ENCODE data around the gene MUC22.
"Not testable (repeated sequence)": the region's sequence is repeated elsewhere in the genome, so short reads cannot be mapped to it uniquely, and the experiment has no call there.

MUC22 gene

DNA sequence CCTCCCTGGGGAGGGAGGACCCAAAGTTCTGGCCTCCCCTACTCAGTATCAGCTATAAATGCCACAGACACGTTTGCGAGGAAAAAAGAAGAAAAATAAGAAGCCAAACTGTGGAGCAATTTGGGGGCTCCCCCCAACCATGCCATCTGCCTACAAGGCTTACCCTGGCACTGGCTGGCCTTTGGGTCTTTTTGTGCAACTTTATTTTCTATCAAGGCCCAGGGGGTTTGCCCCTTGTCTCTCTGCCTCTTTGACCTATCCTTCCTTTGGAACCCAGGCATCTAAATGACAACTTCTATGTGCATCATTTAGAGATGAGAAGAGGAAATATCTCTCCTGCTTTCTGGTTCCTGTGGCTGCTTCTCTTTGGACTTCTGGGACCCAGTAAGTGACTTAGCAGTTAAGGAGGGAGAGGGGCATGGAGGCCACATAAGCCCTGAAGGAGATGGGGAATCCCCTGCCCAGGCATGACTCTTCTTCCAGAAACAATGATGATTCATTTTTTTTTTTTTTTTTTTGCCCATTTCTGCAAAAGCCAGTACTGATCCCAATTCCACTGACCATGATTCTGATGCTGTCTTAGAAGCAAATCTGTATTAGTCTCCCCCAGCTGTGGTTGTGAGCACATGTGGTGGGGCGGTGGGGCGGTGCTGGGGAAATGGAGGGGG is at the start of gene MUC22:
TSS of gene MUC22 (plus strand) at position 82 of the 668 bp plus-strand sequence. CDS start at position 315, 233 bp downstream.
- no peak for DNase-seq

DNA sequence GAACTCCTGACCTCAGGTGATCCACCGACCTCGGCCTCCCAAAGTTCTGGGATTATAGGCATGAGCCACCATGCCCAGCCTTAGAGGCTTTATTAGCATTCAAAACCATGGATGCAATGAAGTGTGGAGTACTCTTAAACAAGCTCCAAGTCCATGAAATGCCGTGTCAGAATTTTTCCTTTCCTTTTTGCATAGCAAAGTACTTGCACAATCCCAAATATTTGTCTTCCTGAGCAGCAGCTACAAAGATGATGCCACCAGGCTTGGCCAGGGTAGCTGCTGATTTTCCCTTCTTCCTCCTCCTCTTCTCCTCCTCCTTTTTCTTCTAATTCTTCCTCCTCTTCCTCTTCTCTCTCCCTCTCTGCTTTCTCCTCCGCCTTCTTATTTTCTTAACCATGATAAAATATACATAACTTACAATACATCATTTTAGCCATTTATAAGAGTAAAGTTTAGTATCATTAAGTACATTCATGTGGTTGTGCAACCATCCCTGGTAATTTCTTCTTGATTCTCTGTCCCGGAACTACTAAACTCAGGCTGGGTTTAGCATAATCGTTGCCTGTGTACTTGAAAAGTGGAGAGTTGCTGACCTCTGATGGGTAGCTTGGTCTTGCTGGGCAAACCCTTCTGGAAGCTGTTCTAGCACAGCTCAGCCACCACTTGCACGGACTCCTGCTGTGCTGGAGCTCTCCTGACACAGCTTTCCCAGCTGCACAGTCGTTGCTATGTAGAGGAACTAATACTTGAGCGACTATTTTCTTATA is 49.2 kb upstream of the MUC22 start:
- DNase-seq = no peak

DNA sequence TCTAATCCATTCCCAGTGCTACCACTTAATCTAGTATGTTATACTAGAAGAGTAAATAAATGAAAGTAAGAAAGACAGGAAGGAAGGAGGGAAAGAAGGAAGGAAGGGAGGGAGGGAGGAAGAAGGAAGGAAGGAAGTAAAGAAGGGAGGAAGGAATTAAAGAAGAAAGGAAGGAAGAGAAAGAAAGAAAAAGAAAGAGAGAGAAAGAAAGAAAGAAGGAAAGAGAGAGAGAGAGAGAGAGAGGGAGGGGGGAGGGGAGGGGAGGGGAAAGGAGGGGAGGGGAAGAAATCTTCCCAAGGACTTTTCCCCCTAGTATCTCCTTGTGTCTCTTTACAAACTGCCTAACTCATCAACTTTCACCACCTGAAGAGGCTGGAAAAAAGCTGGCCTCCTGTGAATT is 47.6 kb upstream of the MUC22 start:
- DNase-seq = no peak

DNA sequence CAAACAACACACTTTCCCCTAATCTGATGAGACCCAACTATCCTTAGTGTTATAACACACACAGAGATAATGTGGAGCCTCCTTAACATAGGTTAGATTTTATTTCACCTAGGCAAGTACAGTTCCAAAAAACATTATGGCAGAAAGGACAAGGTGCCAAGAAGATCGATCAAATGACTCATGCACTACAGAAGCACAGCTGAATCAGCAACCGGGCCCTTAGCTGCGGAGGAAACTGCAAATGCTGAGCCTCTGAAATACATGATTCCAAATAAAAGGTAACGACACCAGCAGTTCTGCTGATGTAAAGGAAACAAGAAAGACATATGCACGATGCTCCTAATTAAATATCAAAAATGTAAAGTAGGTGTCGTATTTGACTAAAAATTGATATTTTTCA is 46.6 kb upstream of the MUC22 start:
- no peak for DNase-seq

DNA sequence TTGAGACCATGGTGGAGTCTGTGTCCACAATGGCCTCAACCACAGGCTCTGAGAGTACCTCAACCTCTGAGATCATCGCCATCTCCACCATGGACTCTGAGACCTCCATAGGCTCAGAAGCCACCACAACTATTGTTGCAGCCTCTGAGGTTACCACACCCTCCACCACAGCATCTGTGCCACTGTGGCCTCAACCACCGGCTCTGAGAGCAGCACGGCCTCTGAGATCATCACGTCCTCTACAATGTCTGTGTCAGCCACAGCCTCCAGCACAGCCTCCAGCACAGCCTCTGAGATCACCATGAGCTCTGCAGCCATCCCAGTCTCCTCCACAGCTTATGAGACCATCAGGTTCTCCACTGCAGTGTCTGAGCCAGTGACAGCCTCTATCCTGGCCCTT is 46.2 kb upstream of the MUC22 start:
- DNase-seq = peak; percentile 26

DNA sequence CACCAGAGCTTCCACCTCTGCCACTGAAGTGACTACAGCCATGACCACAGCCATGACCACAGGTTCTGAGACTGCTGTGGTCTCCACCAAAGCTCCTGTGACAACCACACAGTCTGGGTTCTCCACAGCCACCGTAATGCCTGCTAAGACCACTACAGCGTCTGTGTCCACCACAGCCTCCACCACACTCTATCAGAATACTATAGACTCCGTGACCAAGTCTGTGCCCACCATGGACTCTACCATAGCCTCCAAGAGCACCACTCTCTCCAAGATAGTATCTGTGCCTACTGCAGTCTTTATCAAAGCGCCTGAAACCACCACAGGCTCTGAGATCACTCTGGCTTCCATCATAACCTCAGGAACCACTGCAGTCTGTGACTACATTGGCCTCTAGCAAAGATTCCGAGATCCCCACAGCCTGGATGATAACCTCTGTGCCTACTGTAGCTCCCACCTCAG is 45.1 kb upstream of the MUC22 start:
- DNase-seq = no peak

DNA sequence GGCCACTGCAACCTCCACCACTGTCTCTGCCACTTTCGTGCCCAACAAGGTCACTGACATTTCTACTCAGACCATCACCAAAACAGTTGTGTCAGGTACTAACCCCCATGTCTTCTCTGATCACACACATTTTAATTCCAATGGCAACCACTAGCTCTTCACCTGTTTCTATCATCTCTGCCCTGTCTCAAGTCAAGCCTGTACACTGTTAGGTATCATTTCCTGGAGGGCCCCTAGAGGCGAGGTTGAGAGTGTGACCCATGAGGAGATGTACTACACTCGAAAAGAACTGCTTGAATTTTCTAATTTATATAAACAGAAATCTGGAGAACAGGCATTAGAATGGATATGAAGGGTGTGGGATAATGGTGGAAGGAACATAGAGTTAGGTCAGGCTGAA is 44.1 kb upstream of the MUC22 start:
- no peak for DNase-seq

DNA sequence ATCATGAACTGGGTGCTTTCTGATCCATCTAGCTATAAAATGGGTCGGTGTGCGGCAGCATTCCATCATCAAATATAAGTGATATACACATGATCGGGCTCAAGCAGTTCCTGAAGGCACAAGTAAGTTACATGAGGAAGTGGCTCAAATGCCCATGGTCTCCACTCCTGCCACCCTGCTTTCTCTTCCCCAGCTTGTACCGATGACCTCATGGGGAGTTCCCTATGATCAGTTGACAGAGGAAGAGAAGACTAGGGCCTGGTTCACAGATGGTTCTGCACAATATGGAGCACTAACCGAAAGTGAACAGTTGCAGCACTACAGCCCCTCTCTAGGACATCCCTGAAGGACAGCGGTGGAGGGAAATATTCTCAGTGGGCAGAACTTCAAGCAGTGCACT is 41.1 kb upstream of the MUC22 start:
- not testable (repeated sequence) for DNase-seq

DNA sequence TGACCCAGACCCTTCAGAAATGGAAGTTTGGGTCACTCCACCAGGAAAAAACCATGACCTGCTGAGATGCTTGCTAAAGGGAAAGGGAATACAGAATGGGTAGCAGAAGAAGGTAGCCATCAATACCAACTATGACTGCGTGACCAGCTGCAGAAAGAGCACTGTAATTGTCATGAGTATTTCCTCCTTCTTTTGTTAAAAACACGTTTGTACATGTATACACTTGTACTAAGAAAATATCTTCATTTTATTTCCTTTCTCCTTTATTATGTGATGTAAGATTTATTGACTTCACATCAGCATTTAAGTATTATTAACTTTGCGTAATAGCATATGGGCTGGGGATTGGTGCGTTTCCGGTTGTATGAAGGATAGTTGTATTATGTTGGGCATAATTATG is 39.3 kb upstream of the MUC22 start:
- no peak for DNase-seq

DNA sequence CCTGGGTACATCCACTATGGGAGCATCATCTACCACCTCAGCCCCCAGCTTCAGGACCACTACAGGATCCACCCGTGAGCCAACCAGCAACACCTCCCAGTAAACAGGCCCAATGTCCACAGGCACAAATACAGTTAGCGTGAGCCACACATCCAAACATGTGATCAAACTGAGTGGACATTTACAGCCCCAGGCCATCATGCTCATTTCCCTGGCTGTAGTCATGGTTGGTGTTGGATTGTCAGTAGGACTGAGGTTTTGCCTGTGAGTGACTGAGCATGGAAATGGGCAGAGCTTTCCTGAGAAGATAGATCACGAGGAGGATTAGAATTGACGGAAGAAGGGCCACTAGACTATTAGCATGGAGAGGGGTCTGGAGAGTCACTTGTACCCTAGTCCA is 37.5 kb upstream of the MUC22 start:
- DNase-seq = no peak

DNA sequence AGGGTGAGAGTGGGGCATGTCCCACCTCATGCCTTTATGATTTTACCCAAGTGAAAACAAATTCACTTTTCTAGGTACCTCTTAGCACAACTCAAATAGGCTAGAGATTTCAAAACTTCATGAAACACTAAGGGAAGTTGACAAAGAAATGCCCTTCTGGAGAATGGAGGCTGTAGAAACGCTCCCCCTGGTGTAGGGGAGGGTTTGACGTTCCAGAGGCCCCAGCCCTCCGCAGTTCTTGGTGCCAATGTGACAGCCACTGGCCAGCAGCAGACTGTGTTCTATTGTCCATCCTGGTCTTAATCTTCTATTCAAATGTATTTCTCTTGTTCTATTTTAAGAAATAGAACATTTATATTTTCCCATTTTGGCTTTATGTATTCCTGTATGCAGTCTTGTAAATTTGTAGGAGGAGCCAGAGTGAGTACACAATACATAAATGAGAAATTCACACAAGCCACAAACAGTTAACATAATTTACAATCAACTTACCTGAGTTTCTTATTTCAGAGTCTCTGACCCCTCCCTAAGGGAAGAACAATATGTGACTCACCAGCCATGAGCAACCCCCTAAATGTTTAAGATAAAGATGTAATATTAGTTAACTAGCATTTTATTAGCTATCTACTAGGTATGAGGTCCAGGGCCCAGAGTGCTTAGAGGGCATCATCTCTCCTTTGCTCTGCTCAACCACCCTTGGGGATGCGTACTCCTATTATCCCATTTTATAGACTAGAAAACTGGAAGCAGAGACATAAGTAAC is 35.6 kb upstream of the MUC22 start:
- DNase-seq = no peak

DNA sequence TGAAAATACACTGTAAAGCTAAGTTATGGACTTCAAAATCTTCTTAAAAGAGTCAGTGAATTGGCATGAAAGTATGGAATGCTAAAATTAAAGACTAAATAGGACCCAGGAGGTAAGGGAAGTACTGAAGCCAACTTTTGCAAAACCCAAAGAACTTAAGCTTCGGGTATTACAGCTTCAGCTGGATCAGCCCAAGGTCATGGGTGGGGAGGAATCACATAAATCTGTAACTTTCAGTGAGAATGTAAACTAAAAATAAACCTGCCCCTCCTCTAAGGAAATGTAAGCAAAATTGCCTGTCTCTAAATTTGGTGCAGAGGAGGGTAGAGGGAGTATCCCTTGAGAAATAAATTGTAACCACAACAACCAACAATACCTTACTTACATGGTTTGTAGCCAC is 31.1 kb upstream of the MUC22 start:
- DNase-seq = no peak

DNA sequence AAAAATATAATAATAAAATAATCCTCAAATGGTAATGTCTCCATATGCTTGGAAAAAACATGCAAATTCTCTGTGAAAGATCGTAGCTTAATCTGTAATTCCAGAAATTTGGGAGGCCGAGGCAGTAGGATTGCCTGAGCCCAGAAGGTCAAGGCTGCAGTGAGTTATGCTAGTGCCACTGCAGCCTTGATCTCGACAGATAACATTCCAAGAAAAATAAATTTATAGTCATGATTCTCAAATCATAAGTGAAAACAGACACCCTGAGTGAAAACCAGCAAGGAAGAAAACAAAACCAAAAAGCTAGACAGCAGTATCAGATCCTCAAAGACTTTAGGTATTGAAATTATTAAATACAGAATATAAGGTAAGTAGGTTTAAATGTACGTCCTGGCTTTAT is 30.6 kb upstream of the MUC22 start:
- DNase-seq = no peak

DNA sequence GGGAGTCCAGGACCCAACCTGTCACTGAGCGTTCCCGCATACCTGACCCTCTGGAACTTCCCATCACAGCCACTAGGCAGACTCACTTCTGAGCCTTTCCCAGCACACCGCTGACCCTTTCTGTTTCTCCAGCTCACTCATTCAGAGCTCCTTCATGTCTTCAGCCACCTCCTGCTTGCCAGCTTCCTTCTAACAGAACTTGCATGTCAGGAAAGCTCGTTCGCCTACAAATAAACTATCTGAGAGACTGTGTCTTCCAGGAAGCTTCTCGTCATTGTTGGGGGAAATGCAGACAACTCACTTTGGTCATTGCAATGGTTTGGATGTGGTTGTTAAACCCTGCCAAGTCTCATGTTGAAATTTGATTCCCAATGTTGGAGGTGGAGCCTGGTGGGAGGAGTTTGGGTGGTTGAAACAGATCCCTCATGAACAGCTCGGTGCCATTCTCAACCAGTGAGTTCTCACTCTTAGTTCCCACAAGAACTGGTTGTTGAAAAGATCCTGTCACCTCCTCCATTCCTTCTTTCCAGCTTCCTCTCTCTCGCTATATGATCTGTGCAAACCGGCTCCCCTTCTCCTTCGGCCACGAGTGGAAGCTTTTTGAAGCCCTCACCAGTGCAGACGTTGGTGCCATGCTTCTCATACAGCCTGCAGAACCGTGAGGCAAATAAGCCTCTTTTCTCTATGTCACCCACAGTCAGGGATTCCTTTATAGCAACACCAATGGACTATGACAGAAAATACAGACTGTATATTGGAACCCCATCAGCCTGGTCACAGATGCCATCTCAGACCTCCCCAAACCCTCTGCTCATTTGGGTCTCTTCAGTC is 28.1 kb upstream of the MUC22 start:
- no peak for DNase-seq

DNA sequence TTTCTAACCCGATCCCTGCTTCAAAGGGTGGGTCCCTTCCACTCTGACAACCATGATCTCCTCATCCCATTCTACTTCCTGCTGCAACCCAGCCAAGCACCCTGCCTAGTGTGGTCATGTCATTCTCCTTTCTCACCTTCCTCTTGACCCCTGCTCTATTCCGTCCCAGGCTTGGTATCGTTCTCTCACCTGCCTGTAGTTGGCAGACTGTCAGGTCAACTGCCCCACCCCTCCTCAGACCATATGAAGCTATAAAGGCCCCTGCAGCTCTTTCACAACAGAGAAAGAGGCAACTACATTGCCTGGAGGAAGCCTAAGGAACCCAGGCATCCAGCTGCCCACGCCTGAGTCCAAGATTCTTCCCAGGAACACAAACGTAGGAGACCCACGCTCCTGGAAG is 26.8 kb upstream of the MUC22 start, which contains the start of gene MUC21:
TSS of gene MUC21 (plus strand) at position 280 of the 400 bp plus-strand sequence. CDS start 241 bp downstream, outside the sequence.
- DNase-seq = no peak

DNA sequence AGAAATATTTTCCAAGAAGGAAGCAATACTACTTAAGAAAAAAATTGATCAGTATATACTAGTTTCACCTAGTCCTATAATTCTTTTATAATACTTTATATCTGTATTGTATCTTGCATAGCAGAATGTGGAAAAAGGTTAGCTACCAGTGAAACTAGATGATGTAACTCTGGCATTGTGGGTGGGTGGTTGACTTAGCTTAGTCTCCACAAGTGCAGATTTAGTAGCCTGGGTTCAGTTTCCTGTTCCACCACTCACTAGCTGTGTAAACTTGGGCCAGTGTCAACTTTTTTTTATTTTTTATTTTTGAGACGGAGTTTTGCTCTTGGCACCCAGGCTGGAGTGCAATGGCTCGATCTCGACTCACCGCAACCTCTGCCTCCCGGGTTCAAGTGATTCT is 24.8 kb upstream of the MUC22 start:
- DNase-seq = no peak

DNA sequence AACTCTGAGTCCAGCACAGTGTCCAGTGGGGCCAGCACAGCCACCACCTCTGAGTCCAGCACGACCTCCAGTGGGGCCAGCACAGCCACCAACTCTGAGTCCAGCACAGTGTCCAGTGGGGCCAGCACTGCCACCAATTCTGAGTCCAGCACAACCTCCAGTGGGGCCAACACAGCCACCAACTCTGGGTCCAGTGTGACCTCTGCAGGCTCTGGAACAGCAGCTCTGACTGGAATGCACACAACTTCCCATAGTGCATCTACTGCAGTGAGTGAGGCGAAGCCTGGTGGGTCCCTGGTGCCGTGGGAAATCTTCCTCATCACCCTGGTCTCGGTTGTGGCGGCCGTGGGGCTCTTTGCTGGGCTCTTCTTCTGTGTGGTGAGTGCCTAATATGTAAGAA is 23.0 kb upstream of the MUC22 start:
- DNase-seq = no peak

DNA sequence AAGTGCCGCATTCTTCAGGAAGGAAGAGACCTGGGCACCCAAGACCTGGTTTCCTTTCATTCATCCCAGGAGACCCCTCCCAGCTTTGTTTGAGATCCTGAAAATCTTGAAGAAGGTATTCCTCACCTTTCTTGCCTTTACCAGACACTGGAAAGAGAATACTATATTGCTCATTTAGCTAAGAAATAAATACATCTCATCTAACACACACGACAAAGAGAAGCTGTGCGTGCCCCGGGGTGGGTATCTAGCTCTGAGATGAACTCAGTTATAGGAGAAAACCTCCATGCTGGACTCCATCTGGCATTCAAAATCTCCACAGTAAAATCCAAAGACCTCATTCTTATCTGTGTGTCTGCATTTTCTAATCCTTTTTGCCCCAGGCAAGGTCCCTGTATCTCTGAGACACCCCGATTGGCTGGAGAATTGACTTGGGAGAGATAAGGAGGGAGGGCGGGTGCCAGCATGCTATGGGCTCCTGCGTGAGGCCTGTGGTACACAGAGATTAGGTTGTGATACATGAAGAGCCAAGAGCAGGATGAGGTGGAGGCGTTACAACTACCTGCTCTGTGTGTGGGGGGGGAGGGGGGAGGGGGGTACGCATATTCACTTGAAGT is 22.0 kb upstream of the MUC22 start:
- no peak for DNase-seq

DNA sequence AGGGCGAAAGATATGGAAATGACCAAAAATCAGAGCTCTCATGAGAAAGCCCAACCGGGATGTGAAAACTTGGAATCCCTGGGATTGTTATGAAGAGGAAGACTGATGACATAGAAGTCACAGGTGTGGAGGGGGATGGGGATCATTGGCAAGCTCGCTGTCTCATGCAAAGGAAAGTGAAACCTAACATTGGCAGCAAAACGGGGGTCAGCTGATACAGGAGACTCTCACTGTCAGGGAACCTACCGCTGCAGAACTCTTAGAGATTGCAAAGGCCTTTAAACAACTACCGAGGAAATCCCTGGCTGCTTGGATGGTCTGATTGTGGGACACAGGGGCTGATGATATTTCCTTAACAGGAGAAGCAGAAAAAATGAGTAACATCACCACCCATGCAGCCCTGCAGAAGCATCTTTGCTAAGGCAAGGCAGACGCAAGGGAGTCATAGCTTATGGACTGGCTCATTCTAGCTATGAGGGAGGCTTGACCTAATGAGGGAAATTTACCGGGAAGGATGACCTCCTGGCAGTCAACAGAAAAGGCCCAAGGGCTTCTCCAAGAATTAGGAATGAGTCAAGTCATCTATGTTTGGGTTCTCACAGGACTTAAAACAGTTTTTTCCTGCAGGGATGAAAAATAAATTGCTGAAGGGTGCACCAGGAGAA is 19.7 kb upstream of the MUC22 start:
- DNase-seq = peak; percentile 5

DNA sequence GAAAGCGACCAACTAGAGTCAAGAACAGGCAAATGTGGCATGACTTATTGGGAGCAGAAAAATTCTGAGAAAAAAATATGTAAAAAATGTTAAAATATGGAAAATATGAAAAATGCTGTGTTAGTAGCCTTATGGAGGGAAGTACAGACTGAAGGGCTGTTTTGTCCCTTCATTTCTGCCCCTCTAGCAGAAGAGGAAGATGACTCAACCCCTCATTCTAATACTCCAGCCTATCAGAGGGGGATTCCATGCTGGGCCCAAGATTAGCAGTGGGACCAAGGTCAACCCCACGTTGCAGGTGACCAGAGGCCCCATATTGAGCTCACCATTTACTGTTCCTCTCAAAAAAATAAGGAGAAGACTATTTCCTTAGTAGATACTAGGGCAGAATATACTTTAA is 18.4 kb upstream of the MUC22 start:
- DNase-seq = no peak

DNA sequence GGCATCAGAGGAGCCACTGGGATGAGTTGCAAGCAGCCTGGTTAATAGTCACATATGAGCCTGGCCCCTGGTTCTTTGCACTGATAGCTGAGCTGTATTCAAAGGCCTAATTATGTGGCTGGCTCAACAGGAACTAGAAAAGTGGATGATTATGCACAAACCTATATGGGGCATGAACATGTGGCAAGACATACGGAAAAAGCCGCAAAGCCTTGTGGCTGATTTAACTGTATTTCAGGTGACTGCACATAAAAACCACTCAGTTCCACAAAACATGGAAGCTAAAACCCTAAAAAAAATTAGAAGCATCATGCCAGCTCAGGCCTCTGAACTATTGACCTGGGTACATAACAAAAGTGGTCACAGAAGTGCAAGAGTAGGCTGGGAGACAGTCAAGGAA is 13.0 kb upstream of the MUC22 start:
- no peak for DNase-seq

DNA sequence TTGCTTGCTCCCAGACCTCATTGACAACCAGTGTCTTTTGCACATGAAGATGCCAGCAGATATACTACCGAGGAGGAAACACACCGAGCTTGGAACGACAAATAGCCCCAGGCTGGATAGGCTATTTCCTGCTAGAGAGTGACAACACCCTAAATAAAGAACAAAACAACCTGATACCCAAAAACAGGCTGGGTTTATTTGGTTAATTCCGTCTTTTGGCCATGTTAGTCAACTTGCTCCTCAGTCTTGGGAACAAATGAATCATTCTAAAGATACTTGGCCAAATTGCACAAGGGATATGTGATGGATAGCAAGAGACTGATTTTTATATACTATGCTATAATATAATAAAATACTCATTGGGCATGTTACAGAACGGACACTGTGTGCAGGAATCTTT is 11.5 kb upstream of the MUC22 start:
- no peak for DNase-seq

All from CD4-positive, alpha-beta T cell treated with Interleukin-4 for 4 hours (primary cell).